GM12878 (cell line): ENCODE data around the gene TRMT44. TPM values are rescaled to one million over a fixed set of nuclear protein-coding genes. Genes with fewer than 3 reads are reported as not detected.

ENCODE experiments used
- ATAC-seq: fragments of 200-7000 bp; cut with Tn5 transposase; 3 replicates; pipeline ENCODE4 v1.9.1; 2020; ENCODE audit warnings: mild to moderate bottlenecking, moderate library complexity
- BruUV-seq: library from RNA; stranded (reverse); fragments of 400-500 nt; replicated peaks from 2 replicates; lab custom pipeline; 2021; lab: Mats Ljungman, UMichigan
- CTCF ChIA-PET: fragments of 300-600 bp; sonication (Branson Sonifier 250); formaldehyde crosslinking; extraction: SDS; loops from one replicate; lab custom pipeline; 2021; ENCODE audit warnings: inconsistent platforms; lab: Yijun Ruan, JAX
- POLR2A ChIA-PET: fragments of 350-600 bp; formaldehyde crosslinking; extraction: SDS; loops from one replicate; lab custom pipeline; 2021; ENCODE audit warnings: inconsistent platforms; lab: Charles Lee
- RAD21 ChIA-PET: fragments of 300-600 bp; sonication (Branson Sonifier 250); formaldehyde crosslinking; loops from one replicate; lab custom pipeline; 2023; ENCODE audit warnings: antibody characterized with exemption; ENCODE audit not compliant: unreplicated experiment; lab: Charles Lee
- SMC1A ChIA-PET: fragments of 300-600 bp; sonication (Branson Sonifier 250); formaldehyde crosslinking; loops from one replicate; lab custom pipeline; 2023; ENCODE audit not compliant: unreplicated experiment, uncharacterized antibody; lab: Charles Lee
- DNase-seq: peaks from one replicate; pipeline ENCODE4 v3.0.0-alpha.2; 2011; ENCODE audit warnings: low read depth, low spot score
- FAIRE-seq: peaks from 3 replicates; lab custom pipeline; 2011; peaks lifted over from hg19 to GRCh38; lab: Jason Lieb, UNC
- H2AFZ ChIP-seq: 2 replicates; pipeline ENCODE4 v1.6.0; 2011; ENCODE audit warnings: low read depth, low read length, control low read depth; ENCODE audit not compliant: control insufficient read depth
- H3K27ac ChIP-seq: 2 replicates; pipeline ENCODE4 v1.5.1; 2011; ENCODE audit warnings: control low read depth; ENCODE audit not compliant: control insufficient read depth, insufficient read depth
- H3K27me3 ChIP-seq, 2 experiments: replicated peaks in 1 of 2; 2 replicates each; pipeline versions ENCODE4 v1.6.0 to v1.6.1; 2011; ENCODE audit warnings: low read length in 1 of 2; ENCODE audit not compliant: control insufficient read depth in 2 of 2, insufficient read depth in 2 of 2
- H3K36me3 ChIP-seq, 2 experiments: 2 replicates each; pipeline ENCODE4 v1.5.1; 2011; ENCODE audit warnings: low read length in 1 of 2; ENCODE audit not compliant: control insufficient read depth in 2 of 2, insufficient read depth in 2 of 2
- H3K4me1 ChIP-seq: 2 replicates; pipeline ENCODE4 v1.6.1; 2011; ENCODE audit warnings: mild to moderate bottlenecking, low read length, moderate library complexity, mixed read lengths; ENCODE audit not compliant: control insufficient read depth, insufficient read depth
- H3K4me2 ChIP-seq: 2 replicates; pipeline ENCODE4 v1.6.0; 2011; ENCODE audit warnings: control low read depth; ENCODE audit not compliant: control insufficient read depth, insufficient read depth
- H3K4me3 ChIP-seq: fragments of 200-600 bp; sonication (generic); 2 replicates; pipeline ENCODE4 v1.5.1; 2016
- H3K79me2 ChIP-seq: 2 replicates; pipeline ENCODE4 v1.6.0; 2011; ENCODE audit warnings: low read length; ENCODE audit not compliant: control insufficient read depth, insufficient read depth
- H3K9ac ChIP-seq: 2 replicates; pipeline ENCODE4 v1.8.0; 2011; ENCODE audit warnings: low read length, control low read depth, mixed read lengths; ENCODE audit not compliant: control insufficient read depth, insufficient read depth
- H3K9me3 ChIP-seq: replicated peaks from 3 replicates; pipeline ENCODE4 v1.5.1; 2011; ENCODE audit warnings: mild to moderate bottlenecking, low read length; ENCODE audit not compliant: control insufficient read depth, insufficient read depth
- H4K20me1 ChIP-seq: 2 replicates; pipeline ENCODE4 v1.6.0; 2011; ENCODE audit not compliant: control insufficient read depth, insufficient read depth
- BMI1 ChIP-seq: fragments of 450-650 bp; IDR thresholded peaks from 2 replicates; pipeline ENCODE4 v1.6.1; 2016; ENCODE audit warnings: mild to moderate bottlenecking, moderate library complexity, borderline replicate concordance
- CBX5 ChIP-seq: sonication (generic); IDR thresholded peaks from 2 replicates; pipeline ENCODE4 v1.6.1; 2016; ENCODE audit warnings: low read depth, moderate library complexity, mild to moderate bottlenecking, inconsistent platforms
- CEBPB ChIP-seq, 2 experiments: fragments of 150-350 bp in 1 of 2; IDR thresholded peaks; 2 replicates each; pipeline ENCODE4 v1.6.1; 2012 to 2014; ENCODE audit warnings: low read depth in 2 of 2, low read length in 2 of 2, borderline replicate concordance in 1 of 2, inconsistent platforms in 1 of 2
- ELK1 ChIP-seq: IDR thresholded peaks from 2 replicates; pipeline ENCODE4 v1.6.1; 2012; ENCODE audit warnings: low read depth, low read length, improper control_type of control experiment
- FOS ChIP-seq: IDR thresholded peaks from 3 replicates; pipeline ENCODE4 v1.6.1; 2011; ENCODE audit warnings: borderline replicate concordance; ENCODE audit not compliant: insufficient read length; ENCODE audit errors: extremely low read depth
- HDAC6 ChIP-seq: fragments of 200-600 bp; sonication (generic); IDR thresholded peaks from one replicate; pipeline ENCODE4 v1.8.0; 2017; ENCODE audit warnings: antibody characterized with exemption; ENCODE audit not compliant: unreplicated experiment
- JUND ChIP-seq: IDR thresholded peaks from 2 replicates; pipeline ENCODE4 v1.6.1; 2012; ENCODE audit warnings: low read depth, mild to moderate bottlenecking, low read length, improper control_type of control experiment, moderate library complexity
- MEF2B ChIP-seq: fragments of 450-650 bp; IDR thresholded peaks from 2 replicates; pipeline ENCODE4 v1.6.1; 2018; ENCODE audit warnings: mild to moderate bottlenecking, moderate library complexity; ENCODE audit not compliant: partially characterized antibody, poor library complexity, severe bottlenecking
- NFYA ChIP-seq: IDR thresholded peaks from 2 replicates; pipeline ENCODE4 v1.6.1; 2011; ENCODE audit warnings: low read depth, mild to moderate bottlenecking, low read length, improper control_type of control experiment, borderline replicate concordance
- POLR2AphosphoS2 ChIP-seq: IDR thresholded peaks from 2 replicates; pipeline ENCODE4 v1.6.1; 2011; ENCODE audit warnings: low read depth, mild to moderate bottlenecking, low read length, improper control_type of control experiment, moderate library complexity
- RB1 ChIP-seq: fragments of 450-650 bp; formaldehyde crosslinking; IDR thresholded peaks from 2 replicates; pipeline ENCODE4 v1.6.1; 2017; ENCODE audit warnings: mild to moderate bottlenecking, borderline replicate concordance
- RUNX3 ChIP-seq: IDR thresholded peaks from 2 replicates; pipeline ENCODE4 v1.6.1; 2012; ENCODE audit warnings: low read length, inconsistent platforms
- SP1 ChIP-seq: IDR thresholded peaks from one replicate; pipeline ENCODE4 v1.6.1; 2011; ENCODE audit warnings: low read depth, low read length
- TCF3 ChIP-seq: IDR thresholded peaks from 2 replicates; pipeline ENCODE4 v1.6.1; 2012; ENCODE audit warnings: low read depth, mild to moderate bottlenecking, low read length, borderline replicate concordance; ENCODE audit not compliant: insufficient read depth
- WRNIP1 ChIP-seq: IDR thresholded peaks from 2 replicates; pipeline ENCODE4 v1.6.1; 2011; ENCODE audit warnings: low read depth, low read length, improper control_type of control experiment, borderline replicate concordance
- ZBED1 ChIP-seq: IDR thresholded peaks from 2 replicates; pipeline ENCODE4 v1.6.1; 2016; ENCODE audit warnings: borderline replicate concordance
- ZBTB33 ChIP-seq: fragments of 450-650 bp; IDR thresholded peaks from 2 replicates; pipeline ENCODE4 v1.6.1; 2017; ENCODE audit warnings: mild to moderate bottlenecking
- ZNF207 ChIP-seq: fragments of 450-650 bp; IDR thresholded peaks from 2 replicates; pipeline ENCODE4 v1.6.1; 2014; ENCODE audit warnings: antibody characterized with exemption, mild to moderate bottlenecking, borderline replicate concordance
- WGBS: methylation state at CpG from one replicate; pipeline ENCODE4 v1.1.6; 2016; ENCODE audit warnings: low lambda C conversion rate; ENCODE audit not compliant: insufficient replicate concordance, insufficient coverage; ENCODE audit errors: missing lambda C conversion rate; 5-methylcytosine and 5-hydroxymethylcytosine counted together
- in situ Hi-C: fragments of 300-500 bp; cut with MboI; formaldehyde crosslinking; loops from 9 replicates; pipeline ENCODE4 v1.14.3; 2018; ENCODE audit warnings: mixed read lengths
- intact Hi-C: fragments of 100-400 bp; cut with micrococcal nuclease; formaldehyde crosslinking; loops from one replicate; pipeline ENCODE4 v1.14.2; 2022; ENCODE audit not compliant: unreplicated experiment
- polyA plus RNA-seq, 11 experiments: library from polyadenylated mRNA; depleted of rRNA in 4 of 11; unstranded in 6 of 11; stranded (reverse) in 5 of 11; fragments of >200 nt; fragmentation: Nextera tagmentation in 4 of 11; fragmentation: Illumina TruSeq in 1 of 11; extraction: Ambion mirVana in 4 of 11; extraction: Trizol in 1 of 11; gene quantifications; 1 replicate in 1 of 11; 2 replicates in 10 of 11; pipeline versions ENCODE4 v1.2.1 to v1.2.3, GENCODE V29; 2011 to 2016; ENCODE audit warnings: inconsistent platforms in 2 of 11, missing spikeins in 2 of 11, low read depth in 1 of 11
- total RNA-seq, 4 experiments: library from RNA; depleted of rRNA in 3 of 4; stranded (reverse); fragments of >200 nt in 3 of 4; fragmentation: Illumina TruSeq in 1 of 4; extraction: Trizol in 1 of 4; gene quantifications; 2 replicates each; pipeline versions ENCODE4 v1.2.1 to v1.2.3, GENCODE V29; 2013 to 2021

Gene TRMT44
- total and polyA plus RNA-seq, 10 of the 15 experiments (the other 5 are each of a cell fraction or from before 2014, with no cell fraction given), result 1.3 to 18.5 (median 10.1) TPM

GRCh38 chr4:8474856-8475255 is 34.3 kb downstream of the TRMT44 start:
- ATAC-seq, result no peak
- H3K9me3 ChIP-seq, result no peaks in the 10 kb centered on the region
- no peaks in the 10 kb centered on the region for H3K27me3 ChIP-seq
- TF ChIP-seq FOS, result no peak
- no peak for TF ChIP-seq ZBED1
- no peak for TF ChIP-seq CBX5
- no peak for TF ChIP-seq ZNF207
- no peak for TF ChIP-seq TCF3
- no peak for TF ChIP-seq HDAC6
- TF ChIP-seq RUNX3, result no peak
- TF ChIP-seq ELK1, result no peak
- TF ChIP-seq POLR2AphosphoS2, result no peak
- no peak for TF ChIP-seq JUND
- no peak for TF ChIP-seq CEBPB (IDR thresholded peaks at IDR 0.05; ENCODE audit: borderline replicate concordance in 1 of 2, low read depth in 2 of 2, low read length in 2 of 2)
- TF ChIP-seq RB1, result no peak
- TF ChIP-seq NFYA, result no peak
- TF ChIP-seq MEF2B, result no peak
- TF ChIP-seq ZBTB33, result no peak
- TF ChIP-seq BMI1, result no peak
- no peak for TF ChIP-seq SP1
- no peak for TF ChIP-seq WRNIP1
- TF ChIP-seq, all 136 proteins: peak for 0
- Histone ChIP-seq H3K4me3 (no peak overlapping the region), H2AFZ (no peak overlapping the region), H3K4me2 (no peak overlapping the region), H3K79me2 (no peaks in the 10 kb centered on the region), H3K27ac (no peak overlapping the region), H3K36me3 (peaks cover 0 to 2% of the 10 kb centered on the region in 2 experiments; a peak in 2 of 4 replicates), H3K9ac (no peak overlapping the region), H3K4me1 (no peaks in the 10 kb centered on the region), H4K20me1 (no peaks in the 10 kb centered on the region)
- RAD21 ChIA-PET, result no interaction called here
- CTCF ChIA-PET, result no interaction called here
- SMC1A ChIA-PET, result no interaction called here
- in situ Hi-C loops, result no loop called here
- no peak for DNase-seq
- POLR2A ChIA-PET, result no interaction called here
- intact Hi-C loops, result no loop called here
- BruUV-seq, result no TSS peak
- 91% methylated on average over 13 of the region's 13 CpGs for WGBS
- FAIRE-seq, result no peak
